Glutamatergic neuron (in vitro differentiated cells): ENCODE measurements around the gene LYRM9. TPM values are rescaled to one million over a fixed set of nuclear protein-coding genes. Genes with fewer than 3 reads are reported as not detected.
A peak's percentile ranks its signal among the peaks of the same experiment; 100 is the strongest.

Source experiments
- DNase-seq: peaks from one replicate; pipeline ENCODE4 v3.0.0; 2022
- H3K27ac Mint-ChIP-seq: one replicate; pipeline ENCODE4 v1.8.0; 2020; ENCODE audit warnings: mild to moderate bottlenecking, mixed read lengths, inconsistent platforms; ENCODE audit not compliant: unreplicated experiment
- H3K27me3 Mint-ChIP-seq: one replicate; pipeline ENCODE4 v1.8.0; 2020; ENCODE audit warnings: mild to moderate bottlenecking, moderate library complexity, mixed read lengths, inconsistent platforms; ENCODE audit not compliant: unreplicated experiment
- H3K36me3 Mint-ChIP-seq: one replicate; pipeline ENCODE4 v1.8.0; 2020; ENCODE audit warnings: mild to moderate bottlenecking, mixed read lengths, inconsistent platforms; ENCODE audit not compliant: unreplicated experiment
- H3K4me1 Mint-ChIP-seq: one replicate; pipeline ENCODE4 v1.8.0; 2020; ENCODE audit warnings: mild to moderate bottlenecking, low read depth, mixed read lengths, inconsistent platforms; ENCODE audit not compliant: unreplicated experiment
- H3K4me3 Mint-ChIP-seq: one replicate; pipeline ENCODE4 v1.8.0; 2020; ENCODE audit warnings: mild to moderate bottlenecking, mixed read lengths, inconsistent platforms; ENCODE audit not compliant: unreplicated experiment
- H3K9me3 Mint-ChIP-seq: one replicate; pipeline ENCODE4 v1.8.0; 2020; ENCODE audit warnings: mild to moderate bottlenecking, moderate library complexity, mixed read lengths, inconsistent platforms; ENCODE audit not compliant: unreplicated experiment
- total RNA-seq: library from RNA; stranded (reverse); fragmentation: NEBNext Ultra II Directional; extraction: Animal tissue kit (Norgen Biotek cat#: 25700); gene quantifications from one replicate; pipeline ENCODE4 v1.2.1, GENCODE V29; 2021; ENCODE audit not compliant: unreplicated experiment
- TF ChIP-seq, protein P1 (sequence below): fragments of 200-600 bp; sonication (generic); IDR thresholded peaks from one replicate; pipeline ENCODE4 v1.5.0; 2021; ENCODE audit not compliant: partially characterized antibody, unreplicated experiment

LYRM9 gene
- total RNA-seq, 1 donor from 2014 or later, result 10.6 TPM

DNA sequence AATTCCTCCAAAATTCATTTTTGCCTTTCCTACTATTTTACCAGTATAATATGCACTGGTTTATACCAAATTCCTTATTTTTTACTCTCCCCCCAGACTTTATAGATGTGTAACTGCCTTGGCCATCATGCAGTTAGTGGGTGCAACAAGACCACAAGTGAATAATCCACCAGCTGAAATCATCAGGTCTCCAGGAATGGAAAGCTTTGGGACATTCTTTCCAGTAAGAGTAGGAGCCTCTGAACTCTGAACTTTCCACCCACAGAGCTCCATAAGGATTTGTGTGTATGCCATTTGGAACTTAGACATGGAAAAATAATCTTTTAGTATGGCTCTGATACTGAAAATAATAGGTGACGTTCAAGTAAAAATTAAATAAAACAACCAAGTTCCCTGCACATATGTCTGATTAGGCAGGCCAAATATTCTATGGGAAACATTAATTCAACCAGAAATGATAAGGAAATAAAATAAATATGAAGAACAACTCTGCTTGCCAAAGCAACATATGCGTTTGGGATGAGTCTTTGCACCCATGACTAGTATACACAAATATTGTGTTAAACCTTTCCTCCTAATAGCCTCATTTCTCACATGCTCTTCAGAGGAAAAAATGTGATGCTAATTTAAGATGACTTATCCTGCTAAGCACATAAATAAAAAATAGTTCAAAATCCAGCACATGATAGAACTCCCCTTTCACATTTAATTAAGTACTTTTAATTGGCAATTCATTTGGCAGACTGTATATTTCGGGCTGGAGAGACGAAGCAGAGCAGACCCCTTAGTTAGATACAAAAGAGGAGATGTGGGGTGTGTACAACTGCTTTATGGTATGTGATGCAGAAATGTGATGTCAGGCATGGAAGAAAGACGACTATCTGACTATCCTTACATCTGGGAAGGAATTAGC lies 11.6 kb upstream of the LYRM9 start:
- DNase-seq, result no peak
- H3K36me3 Mint-ChIP-seq, result no peaks in the 10 kb centered on the region
- H3K9me3 Mint-ChIP-seq, result peaks cover 2% of the 10 kb centered on the region
- H3K4me3 Mint-ChIP-seq, result peak overlapping the region; percentile 13
- H3K27ac Mint-ChIP-seq, result peak overlapping the region; percentile 7
- TF ChIP-seq, protein P1, sequence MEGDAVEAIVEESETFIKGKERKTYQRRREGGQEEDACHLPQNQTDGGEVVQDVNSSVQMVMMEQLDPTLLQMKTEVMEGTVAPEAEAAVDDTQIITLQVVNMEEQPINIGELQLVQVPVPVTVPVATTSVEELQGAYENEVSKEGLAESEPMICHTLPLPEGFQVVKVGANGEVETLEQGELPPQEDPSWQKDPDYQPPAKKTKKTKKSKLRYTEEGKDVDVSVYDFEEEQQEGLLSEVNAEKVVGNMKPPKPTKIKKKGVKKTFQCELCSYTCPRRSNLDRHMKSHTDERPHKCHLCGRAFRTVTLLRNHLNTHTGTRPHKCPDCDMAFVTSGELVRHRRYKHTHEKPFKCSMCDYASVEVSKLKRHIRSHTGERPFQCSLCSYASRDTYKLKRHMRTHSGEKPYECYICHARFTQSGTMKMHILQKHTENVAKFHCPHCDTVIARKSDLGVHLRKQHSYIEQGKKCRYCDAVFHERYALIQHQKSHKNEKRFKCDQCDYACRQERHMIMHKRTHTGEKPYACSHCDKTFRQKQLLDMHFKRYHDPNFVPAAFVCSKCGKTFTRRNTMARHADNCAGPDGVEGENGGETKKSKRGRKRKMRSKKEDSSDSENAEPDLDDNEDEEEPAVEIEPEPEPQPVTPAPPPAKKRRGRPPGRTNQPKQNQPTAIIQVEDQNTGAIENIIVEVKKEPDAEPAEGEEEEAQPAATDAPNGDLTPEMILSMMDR, result no peak
- no peaks in the 10 kb centered on the region for H3K27me3 Mint-ChIP-seq
- H3K4me1 Mint-ChIP-seq, result peaks cover 11% of the 10 kb centered on the region

DNA sequence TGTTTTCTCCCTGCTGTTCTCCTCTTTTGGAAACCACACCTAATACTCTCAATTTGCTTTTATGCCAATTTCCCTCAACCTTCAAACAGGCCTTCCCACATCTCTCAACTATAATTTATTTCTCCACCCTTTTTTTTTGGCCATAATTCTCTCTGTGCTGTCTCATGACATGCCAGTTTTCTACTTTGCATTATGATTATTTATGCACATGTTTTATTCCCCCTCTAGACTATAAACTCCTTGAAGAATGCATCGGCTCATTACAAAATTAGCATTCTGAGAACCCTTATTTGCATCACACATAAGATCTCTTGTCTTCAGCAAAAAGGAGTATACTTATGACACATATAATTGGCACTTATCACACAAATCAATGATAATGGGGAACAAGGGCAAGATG lies 10.9 kb upstream of the LYRM9 start:
- DNase-seq, result no peak
- Mint-ChIP-seq H3K9me3 (peaks cover 2% of the 10 kb centered on the region), H3K4me3 (peak overlapping the region; percentile 14), H3K4me1 (peaks cover 11% of the 10 kb centered on the region), H3K36me3 (no peaks in the 10 kb centered on the region), H3K27ac (no peak overlapping the region), H3K27me3 (peaks cover under 1% of the 10 kb centered on the region)
- TF ChIP-seq, protein P1, result no peak

DNA sequence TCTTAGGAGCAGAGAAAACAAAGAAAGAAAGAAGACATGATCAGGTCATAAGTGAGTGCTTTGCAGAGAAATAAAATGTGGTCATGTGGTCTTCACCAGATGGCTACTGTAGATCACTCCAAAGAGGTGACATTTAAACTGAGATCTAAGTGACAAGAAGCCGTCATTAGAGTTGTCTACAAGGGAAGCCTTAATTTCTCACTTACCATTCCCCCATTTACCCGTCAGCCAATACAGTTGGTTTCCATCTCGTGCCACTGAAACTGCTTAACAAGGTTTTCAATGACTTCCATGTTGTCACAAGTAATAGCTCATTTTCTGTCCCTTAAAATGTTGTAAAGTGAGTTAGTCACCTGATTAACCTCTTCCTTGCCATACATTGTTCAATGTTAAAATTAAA lies 6.4 kb upstream of the LYRM9 start:
- H3K27me3 Mint-ChIP-seq, result peaks cover 5% of the 10 kb centered on the region
- H3K9me3 Mint-ChIP-seq, result no peaks in the 10 kb centered on the region
- no peaks in the 10 kb centered on the region for H3K36me3 Mint-ChIP-seq
- H3K4me3 Mint-ChIP-seq, result no peak overlapping the region
- peaks cover 8% of the 10 kb centered on the region for H3K4me1 Mint-ChIP-seq
- TF ChIP-seq, protein P1, result no peak
- no peak for DNase-seq
- peak overlapping the region; percentile 0 for H3K27ac Mint-ChIP-seq

DNA sequence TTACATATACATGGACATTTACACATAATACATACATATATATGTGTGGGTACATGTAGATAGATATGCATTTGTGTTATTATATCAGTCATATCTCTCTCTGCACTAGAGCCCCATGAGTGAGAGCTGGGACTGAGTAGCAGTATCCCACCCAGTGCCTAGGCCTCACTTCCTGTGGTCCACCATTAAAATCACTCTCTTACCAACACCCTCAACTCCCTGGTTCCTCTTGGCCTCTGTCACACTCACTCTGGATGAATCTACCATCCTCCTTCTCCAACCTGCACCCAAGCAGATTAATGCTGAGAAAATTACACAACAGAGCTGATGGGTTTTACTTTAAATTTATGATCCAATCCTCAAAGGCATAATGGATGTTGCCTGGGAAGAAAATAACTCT lies 4.9 kb upstream of the LYRM9 start:
- TF ChIP-seq, protein P1, result no peak
- Mint-ChIP-seq H3K27ac (no peak overlapping the region), H3K4me3 (no peak overlapping the region), H3K36me3 (no peaks in the 10 kb centered on the region), H3K27me3 (peaks cover 5% of the 10 kb centered on the region), H3K4me1 (peaks cover 19% of the 10 kb centered on the region), H3K9me3 (no peaks in the 10 kb centered on the region)
- no peak for DNase-seq

DNA sequence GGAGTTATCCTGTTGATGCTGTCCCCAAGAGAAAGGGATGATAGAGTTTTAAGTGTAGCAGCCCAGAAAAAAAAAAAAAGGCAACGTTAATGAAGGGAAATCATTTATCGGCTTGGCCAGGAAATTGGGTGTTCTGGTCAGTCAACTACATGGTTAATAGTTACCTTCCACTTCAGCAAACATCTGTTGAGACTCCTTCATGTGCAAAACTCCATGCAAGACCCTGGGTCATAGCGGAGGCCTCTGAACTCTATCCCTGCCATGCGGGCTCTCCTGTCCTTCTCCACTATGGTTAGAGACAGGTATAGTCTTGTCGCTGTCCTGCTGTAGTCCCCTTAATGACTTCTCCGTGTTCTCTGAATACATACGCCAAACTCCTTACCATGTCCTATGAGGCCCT lies 3.5 kb upstream of the LYRM9 start:
- Mint-ChIP-seq H3K27me3 (peaks cover 5% of the 10 kb centered on the region), H3K36me3 (no peaks in the 10 kb centered on the region)

More for the DNA sequence above, 3.5 kb upstream of the LYRM9 start:
- no peak overlapping the region for H3K27ac Mint-ChIP-seq
- H3K9me3 Mint-ChIP-seq, result peaks cover 1% of the 10 kb centered on the region
- H3K4me3 Mint-ChIP-seq, result no peak overlapping the region
- TF ChIP-seq, protein P1, result no peak
- no peak for DNase-seq
- H3K4me1 Mint-ChIP-seq, result peaks cover 23% of the 10 kb centered on the region
